ENCODE measurements around the gene TUBB4B.

Gene TUBB4B

DNA sequence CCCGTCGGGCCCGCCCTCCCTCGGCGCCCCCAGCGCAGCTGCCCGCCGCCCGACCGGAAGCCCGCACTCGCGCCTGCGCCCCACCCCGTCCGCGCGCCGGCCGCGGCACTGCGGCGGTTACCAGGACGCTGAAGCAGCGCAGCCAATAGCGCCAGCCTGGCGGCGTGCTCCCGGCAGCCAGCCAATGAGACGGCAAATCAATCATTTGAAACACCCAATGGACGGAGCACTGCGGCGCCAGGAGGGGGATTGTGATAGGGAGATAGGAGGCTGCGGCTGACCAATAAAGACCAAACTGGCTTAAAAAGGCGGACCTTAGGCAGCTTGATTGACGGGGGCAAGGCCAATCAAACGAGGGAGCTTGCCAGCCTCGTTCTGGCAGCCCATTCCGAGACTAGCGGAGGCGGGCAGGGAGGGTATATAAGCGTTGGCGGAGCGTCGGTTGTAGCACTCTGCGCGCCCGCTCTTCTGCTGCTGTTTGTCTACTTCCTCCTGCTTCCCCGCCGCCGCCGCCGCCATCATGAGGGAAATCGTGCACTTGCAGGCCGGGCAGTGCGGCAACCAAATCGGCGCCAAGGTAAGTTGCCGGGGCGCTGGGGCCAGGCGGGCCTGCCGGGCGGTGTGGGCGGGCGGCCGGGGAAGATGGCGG is at the start of gene TUBB4B:
TUBB4B (plus strand) TSS at position 447 of the 649 bp plus-strand sequence; CDS start at position 521, 74 bp downstream.
- Histone ChIP-seq H3K36me3 (ENCODE audit: control insufficient read depth, insufficient read depth, low read length) (peaks cover 11% of the 10 kb centered on the region), H3K27ac (ENCODE audit: low read depth, low read length) (peak within 1 kb of the TSS; percentile 96), H3K4me3 (ENCODE audit: low read length) (peak within 1 kb of the TSS; percentile 84), H3K4me1 (ENCODE audit: control insufficient read depth, insufficient read depth, low read length) (peaks cover 18% of the 10 kb centered on the region), H3K9ac (ENCODE audit: low read length) (peak within 1 kb of the TSS; percentile 49), H3K27me3 (ENCODE audit: control insufficient read depth, insufficient read depth, low read length) (no peaks in the 10 kb centered on the region)

DNA sequence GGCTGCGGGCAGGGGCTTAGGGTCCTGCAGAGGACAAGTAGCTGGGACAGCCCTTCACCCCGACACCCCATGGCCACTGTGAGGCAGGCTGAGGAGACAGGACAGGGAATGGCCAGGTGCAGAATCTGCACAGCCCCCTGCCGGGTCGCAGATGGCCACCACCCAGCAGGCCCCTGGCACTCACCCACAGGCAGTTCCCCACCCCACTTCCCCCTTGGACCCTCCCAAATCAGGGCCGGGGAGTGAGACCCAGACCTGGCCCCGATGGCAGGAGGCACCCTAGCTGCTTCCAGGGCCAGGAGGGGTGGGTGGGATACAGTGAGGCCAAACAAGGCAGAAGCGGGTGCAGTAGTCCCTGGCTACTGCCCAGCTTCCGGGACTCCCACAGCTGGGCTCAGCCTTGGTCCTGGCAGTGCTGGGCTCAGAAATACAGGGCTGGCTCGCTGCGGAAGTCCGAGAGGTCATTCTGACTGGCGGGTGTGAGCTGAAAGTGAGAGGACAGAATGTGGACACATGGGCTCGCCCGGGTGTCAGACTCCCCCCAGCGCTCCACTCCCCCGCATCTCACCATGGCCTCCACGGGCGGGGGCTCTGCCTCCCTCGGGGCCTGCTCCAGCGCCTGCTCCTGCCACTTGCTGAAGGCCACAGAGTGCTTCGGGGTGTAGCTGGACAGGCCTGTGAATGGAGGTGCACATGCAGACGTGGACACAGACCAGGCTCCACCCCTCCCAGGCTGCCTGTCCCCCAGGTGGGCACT is 49.2 kb upstream of the TUBB4B start:
- Histone ChIP-seq H3K36me3 (ENCODE audit: control insufficient read depth, insufficient read depth, low read length) (peaks cover 18% of the 10 kb centered on the region), H3K4me3 (ENCODE audit: low read length) (no peak overlapping the region), H3K4me1 (ENCODE audit: control insufficient read depth, insufficient read depth, low read length) (peaks cover 20% of the 10 kb centered on the region), H3K27ac (ENCODE audit: low read depth, low read length) (no peak overlapping the region), H3K27me3 (ENCODE audit: control insufficient read depth, insufficient read depth, low read length) (no peaks in the 10 kb centered on the region), H3K9ac (ENCODE audit: low read length) (no peak overlapping the region)

DNA sequence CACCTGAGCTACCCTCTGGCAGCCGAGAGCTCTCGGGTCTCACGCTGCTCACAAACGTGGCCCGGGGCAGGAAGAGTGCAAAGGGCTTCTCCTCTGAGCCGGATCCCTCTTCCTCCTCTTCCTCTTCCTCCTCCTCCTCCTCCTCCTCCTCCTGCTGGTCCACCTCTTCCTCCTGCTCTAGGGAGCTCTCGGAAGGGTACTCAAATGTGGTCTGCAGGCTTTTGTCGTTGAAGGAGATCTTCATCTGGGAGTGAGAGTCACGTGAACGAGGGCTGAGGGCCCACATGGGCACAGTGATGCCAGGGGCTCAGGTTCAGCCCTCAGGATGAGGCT is 48.7 kb upstream of the TUBB4B start:
- no peak overlapping the region for H3K27ac ChIP-seq (ENCODE audit: low read depth, low read length)
- no peaks in the 10 kb centered on the region for H3K27me3 ChIP-seq (ENCODE audit: control insufficient read depth, insufficient read depth, low read length)
- H3K9ac ChIP-seq (ENCODE audit: low read length), result peak overlapping the region; percentile 8
- H3K4me1 ChIP-seq (ENCODE audit: control insufficient read depth, insufficient read depth, low read length), result peaks cover 14% of the 10 kb centered on the region
- H3K36me3 ChIP-seq (ENCODE audit: control insufficient read depth, insufficient read depth, low read length), result peaks cover 18% of the 10 kb centered on the region
- no peak overlapping the region for H3K4me3 ChIP-seq (ENCODE audit: low read length)

DNA sequence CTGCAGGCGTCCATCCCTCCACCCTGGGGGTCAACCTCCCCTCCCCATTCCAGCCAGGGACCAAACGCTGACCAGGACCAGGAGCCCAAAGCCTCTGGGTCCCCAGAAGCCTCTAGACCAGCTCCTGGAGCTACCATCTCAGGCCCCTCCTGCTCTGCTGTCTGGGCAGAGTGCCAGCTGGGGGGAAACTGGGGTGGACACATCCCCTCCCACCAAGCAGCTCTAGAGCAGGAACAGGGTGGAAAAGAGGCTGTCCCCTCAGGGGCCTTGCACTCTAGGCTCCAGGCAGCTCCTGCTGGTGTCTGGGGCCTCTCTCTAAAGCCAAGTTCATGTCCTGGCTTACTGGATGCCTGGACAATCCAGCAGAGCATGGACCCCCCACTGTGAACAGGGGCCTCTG is 48.2 kb upstream of the TUBB4B start:
- Histone ChIP-seq H3K27ac (ENCODE audit: low read depth, low read length) (no peak overlapping the region), H3K4me3 (ENCODE audit: low read length) (no peak overlapping the region), H3K27me3 (ENCODE audit: control insufficient read depth, insufficient read depth, low read length) (no peaks in the 10 kb centered on the region), H3K4me1 (ENCODE audit: control insufficient read depth, insufficient read depth, low read length) (peaks cover 10% of the 10 kb centered on the region), H3K9ac (ENCODE audit: low read length) (no peak overlapping the region), H3K36me3 (ENCODE audit: control insufficient read depth, insufficient read depth, low read length) (peaks cover 18% of the 10 kb centered on the region)

DNA sequence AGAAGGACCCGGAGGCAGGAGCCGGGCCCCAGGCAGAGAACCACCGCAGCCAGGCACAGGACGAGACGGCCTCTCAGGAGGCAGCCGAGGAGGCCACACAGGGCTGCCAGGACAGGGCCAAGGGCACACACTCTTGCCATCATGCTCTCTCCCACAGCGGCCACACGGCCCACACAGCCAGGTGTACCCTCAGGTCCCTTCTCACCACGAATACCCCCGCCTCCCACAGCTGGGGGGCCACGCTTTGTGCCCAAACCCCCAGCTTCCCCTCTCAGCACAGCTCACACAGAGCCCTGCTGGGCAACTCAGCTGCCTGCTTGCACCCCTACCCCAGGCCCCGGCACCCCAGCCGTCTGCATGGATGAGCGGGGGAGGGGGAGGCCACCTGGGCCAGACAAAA is 47.3 kb upstream of the TUBB4B start:
- peaks cover 10% of the 10 kb centered on the region for H3K4me1 ChIP-seq (ENCODE audit: control insufficient read depth, insufficient read depth, low read length)
- no peak overlapping the region for H3K27ac ChIP-seq (ENCODE audit: low read depth, low read length)
- H3K27me3 ChIP-seq (ENCODE audit: control insufficient read depth, insufficient read depth, low read length), result no peaks in the 10 kb centered on the region
- peaks cover 18% of the 10 kb centered on the region for H3K36me3 ChIP-seq (ENCODE audit: control insufficient read depth, insufficient read depth, low read length)
- no peak overlapping the region for H3K4me3 ChIP-seq (ENCODE audit: low read length)
- no peak overlapping the region for H3K9ac ChIP-seq (ENCODE audit: low read length)

DNA sequence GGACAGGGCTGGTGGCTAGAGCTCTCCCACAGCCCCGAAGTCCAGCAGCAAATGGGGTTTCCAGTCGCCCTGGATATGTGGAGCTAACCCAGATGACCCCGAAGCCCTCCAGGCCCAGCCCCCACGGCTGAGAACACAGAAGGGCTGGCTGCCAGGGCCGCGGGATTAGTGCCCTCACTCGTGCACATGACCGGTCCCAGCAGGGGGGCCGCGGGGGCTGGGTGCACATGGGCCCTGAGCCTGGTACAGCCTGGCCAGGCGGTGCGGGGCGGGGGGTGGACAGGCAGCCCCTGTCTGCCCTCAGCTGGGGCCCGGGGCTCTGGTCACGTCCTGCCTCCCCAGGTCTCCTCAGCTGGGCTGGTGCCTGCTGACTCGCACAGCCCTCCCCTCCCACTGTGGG is 46.7 kb upstream of the TUBB4B start:
- Histone ChIP-seq H3K36me3 (ENCODE audit: control insufficient read depth, insufficient read depth, low read length) (peaks cover 18% of the 10 kb centered on the region), H3K27me3 (ENCODE audit: control insufficient read depth, insufficient read depth, low read length) (no peaks in the 10 kb centered on the region), H3K27ac (ENCODE audit: low read depth, low read length) (no peak overlapping the region), H3K9ac (ENCODE audit: low read length) (no peak overlapping the region), H3K4me1 (ENCODE audit: control insufficient read depth, insufficient read depth, low read length) (peaks cover 8% of the 10 kb centered on the region), H3K4me3 (ENCODE audit: low read length) (peak overlapping the region; percentile 33)

DNA sequence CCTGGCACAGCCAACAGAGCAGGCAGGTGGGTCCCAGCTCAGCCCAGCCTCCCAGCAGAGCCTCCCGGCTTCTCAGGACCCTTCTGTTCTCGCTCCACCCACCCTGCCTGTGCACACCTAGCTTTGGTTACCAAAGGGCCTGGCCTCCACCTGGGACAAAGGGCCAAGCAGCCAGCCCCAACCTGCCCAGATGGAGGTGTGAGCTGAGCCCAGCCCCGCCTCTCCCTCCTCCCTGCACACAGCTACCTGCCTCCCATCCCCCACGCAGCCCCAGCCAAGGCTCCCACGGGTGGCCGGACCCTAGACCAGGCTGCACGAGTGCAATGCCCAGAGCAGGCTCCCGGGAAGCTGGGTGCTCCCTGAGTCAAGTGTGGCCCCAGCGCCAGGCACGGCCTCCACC is 46.2 kb upstream of the TUBB4B start:
- H3K27ac ChIP-seq (ENCODE audit: low read depth, low read length), result no peak overlapping the region
- H3K27me3 ChIP-seq (ENCODE audit: control insufficient read depth, insufficient read depth, low read length), result no peaks in the 10 kb centered on the region
- H3K36me3 ChIP-seq (ENCODE audit: control insufficient read depth, insufficient read depth, low read length), result peaks cover 16% of the 10 kb centered on the region
- peak overlapping the region; percentile 59 for H3K9ac ChIP-seq (ENCODE audit: low read length)
- peak overlapping the region; percentile 33 for H3K4me3 ChIP-seq (ENCODE audit: low read length)
- peaks cover 6% of the 10 kb centered on the region for H3K4me1 ChIP-seq (ENCODE audit: control insufficient read depth, insufficient read depth, low read length)

DNA sequence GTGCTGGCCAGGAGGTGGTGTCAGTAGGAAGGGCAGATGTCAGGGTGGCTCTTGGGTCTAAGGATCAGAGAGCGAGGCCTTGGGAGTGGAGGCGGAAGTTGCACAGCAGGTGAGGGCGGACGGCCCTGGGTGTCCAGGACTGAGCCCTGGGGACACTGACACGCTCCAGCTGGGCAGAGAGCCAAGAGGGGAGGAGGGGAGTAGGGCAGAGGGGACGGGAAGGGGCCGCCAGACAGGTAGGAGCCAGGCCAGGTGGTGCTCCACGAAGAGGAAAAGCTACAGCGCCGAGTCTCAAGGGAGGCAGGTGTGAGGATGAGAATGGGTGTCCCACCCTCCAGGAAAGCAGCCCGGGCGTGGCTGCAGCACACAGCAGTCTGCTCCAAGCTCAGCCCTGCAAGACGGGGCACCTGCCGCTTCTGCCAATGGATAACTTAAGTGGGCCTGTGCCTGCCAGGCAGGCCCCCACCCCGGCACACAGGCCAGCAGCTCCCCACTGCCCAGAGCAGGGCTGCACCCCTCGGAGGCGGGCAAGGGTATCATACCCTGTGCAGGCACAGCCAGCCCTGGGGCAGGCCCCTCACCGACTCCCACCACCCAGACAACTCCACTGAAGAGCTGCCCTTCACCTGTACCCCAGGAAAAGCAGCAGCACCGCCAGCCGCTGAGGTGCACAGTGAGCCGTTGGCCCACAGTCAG is 45.4 kb upstream of the TUBB4B start:
- Histone ChIP-seq H3K36me3 (ENCODE audit: control insufficient read depth, insufficient read depth, low read length) (peaks cover 11% of the 10 kb centered on the region), H3K27me3 (ENCODE audit: control insufficient read depth, insufficient read depth, low read length) (no peaks in the 10 kb centered on the region), H3K27ac (ENCODE audit: low read depth, low read length) (no peak overlapping the region), H3K4me1 (ENCODE audit: control insufficient read depth, insufficient read depth, low read length) (peaks cover 4% of the 10 kb centered on the region), H3K4me3 (ENCODE audit: low read length) (peak overlapping the region; percentile 33), H3K9ac (ENCODE audit: low read length) (no peak overlapping the region)

DNA sequence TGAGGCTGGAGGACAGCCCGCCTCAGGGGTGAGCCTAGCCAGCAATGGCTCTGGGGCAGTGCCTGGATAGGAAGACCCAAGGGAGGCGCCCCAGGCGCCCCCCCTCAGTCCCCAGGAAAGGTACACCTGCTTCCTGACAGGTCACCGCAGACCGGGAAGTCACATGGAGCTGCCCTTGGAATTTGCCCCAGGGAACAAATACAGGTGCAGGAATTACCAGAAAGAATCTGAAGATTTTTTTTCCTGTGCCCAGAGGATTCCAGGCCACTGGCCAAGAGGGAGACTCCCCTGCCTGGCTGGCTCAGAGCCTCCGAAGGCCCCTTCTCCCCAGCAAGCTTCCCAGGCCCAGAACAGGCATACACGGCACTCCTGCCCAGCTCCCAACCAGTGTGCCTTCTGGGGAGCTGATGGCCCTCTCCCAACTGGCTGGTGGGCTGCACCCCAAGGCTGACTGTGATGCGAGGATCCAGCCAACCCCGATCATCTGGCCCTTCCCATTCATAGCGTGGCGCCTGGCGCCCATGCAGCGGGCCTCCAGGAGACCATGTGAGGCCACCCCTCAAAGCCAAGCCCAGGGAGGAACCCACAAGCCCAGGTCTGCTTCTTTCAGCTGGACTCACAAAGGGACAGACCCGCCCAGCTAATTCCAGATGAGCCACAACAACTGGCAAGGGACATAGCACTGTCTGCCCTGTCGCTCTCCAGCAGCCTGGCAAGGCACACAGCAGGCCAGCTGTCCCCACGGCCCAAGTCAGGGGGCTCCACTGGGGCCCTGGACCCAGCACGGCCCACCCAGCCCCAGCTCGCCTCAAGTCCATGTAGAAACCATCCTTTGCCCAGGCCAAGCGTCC is 42.8 kb upstream of the TUBB4B start:
- no peak overlapping the region for H3K27ac ChIP-seq (ENCODE audit: low read depth, low read length)
- H3K4me3 ChIP-seq (ENCODE audit: low read length), result peak overlapping the region; percentile 52
- H3K36me3 ChIP-seq (ENCODE audit: control insufficient read depth, insufficient read depth, low read length), result no peaks in the 10 kb centered on the region
- no peaks in the 10 kb centered on the region for H3K27me3 ChIP-seq (ENCODE audit: control insufficient read depth, insufficient read depth, low read length)
- H3K9ac ChIP-seq (ENCODE audit: low read length), result no peak overlapping the region
- peaks cover 12% of the 10 kb centered on the region for H3K4me1 ChIP-seq (ENCODE audit: control insufficient read depth, insufficient read depth, low read length)

DNA sequence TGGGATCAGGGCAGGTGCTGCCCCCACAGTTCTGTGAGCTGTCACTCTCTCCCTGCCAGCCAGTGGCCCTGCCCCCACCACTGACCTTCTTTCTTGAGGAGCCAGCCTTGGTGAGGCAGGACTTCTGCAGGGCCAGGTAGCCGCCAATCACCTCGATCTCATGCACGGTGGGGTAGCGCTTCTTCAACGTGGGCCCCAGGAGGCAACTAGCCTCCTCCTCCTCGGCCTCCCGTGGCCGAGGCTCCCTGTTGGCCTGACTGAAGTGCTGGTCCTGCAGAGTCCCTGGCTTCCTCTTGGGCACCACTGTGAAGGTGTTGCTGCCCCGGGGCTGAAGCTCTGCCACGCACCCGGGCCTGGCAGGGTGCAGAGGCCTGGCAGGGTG is 42.2 kb upstream of the TUBB4B start:
- Histone ChIP-seq H3K27ac (ENCODE audit: low read depth, low read length) (no peak overlapping the region), H3K4me1 (ENCODE audit: control insufficient read depth, insufficient read depth, low read length) (peaks cover 13% of the 10 kb centered on the region), H3K4me3 (ENCODE audit: low read length) (peak overlapping the region; percentile 52), H3K36me3 (ENCODE audit: control insufficient read depth, insufficient read depth, low read length) (no peaks in the 10 kb centered on the region), H3K27me3 (ENCODE audit: control insufficient read depth, insufficient read depth, low read length) (no peaks in the 10 kb centered on the region), H3K9ac (ENCODE audit: low read length) (no peak overlapping the region)

DNA sequence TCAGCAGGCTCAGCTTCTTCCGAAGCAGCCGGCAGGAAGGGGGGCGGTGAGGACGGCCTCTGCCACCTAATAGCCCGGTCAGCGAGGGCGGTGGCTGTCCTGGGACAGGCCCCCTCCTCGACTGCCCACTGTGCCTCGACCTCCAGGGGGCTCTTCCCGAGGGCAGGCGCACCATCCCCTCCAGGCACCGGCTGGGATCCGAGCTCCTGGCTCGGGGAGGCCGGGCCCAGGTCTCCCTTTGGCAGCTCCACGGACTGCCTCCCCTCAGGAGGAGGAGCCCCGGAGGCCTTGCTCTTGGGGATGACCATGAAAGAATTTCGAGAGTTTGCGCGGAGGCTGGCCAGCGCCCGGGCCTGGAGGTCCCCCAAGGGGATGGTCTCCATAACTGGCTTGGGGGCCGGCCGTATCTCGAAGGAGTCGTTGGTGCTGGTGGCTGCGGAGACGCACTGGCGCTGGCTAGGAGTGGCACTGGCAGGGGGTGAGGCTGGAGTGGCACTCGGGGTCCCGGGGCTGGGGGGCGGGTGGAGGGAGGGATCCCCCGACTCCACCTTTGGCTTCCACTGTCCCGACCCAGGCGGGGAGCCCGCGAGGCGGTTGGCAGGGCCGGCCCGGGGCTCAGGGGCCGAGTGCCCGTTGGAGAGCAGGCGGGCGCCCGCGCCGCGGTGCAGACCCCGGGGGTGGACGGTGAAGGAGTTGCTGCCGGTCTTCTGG is 41.5 kb upstream of the TUBB4B start:
- H3K4me3 ChIP-seq (ENCODE audit: low read length), result peak overlapping the region; percentile 52
- H3K36me3 ChIP-seq (ENCODE audit: control insufficient read depth, insufficient read depth, low read length), result no peaks in the 10 kb centered on the region
- H3K4me1 ChIP-seq (ENCODE audit: control insufficient read depth, insufficient read depth, low read length), result peaks cover 20% of the 10 kb centered on the region
- H3K27ac ChIP-seq (ENCODE audit: low read depth, low read length), result no peak overlapping the region
- H3K9ac ChIP-seq (ENCODE audit: low read length), result no peak overlapping the region
- H3K27me3 ChIP-seq (ENCODE audit: control insufficient read depth, insufficient read depth, low read length), result no peaks in the 10 kb centered on the region

All from rectal smooth muscle tissue (tissue), 1 donor.